ENCODE measurements around the gene BCL11A. TPM values are rescaled to one million over a fixed set of nuclear protein-coding genes. Genes with fewer than 3 reads are reported as not detected.

BCL11A gene
- total and polyA plus RNA-seq, 7 donors = 3.6 to 39.6 (median 16.3) TPM

DNA sequence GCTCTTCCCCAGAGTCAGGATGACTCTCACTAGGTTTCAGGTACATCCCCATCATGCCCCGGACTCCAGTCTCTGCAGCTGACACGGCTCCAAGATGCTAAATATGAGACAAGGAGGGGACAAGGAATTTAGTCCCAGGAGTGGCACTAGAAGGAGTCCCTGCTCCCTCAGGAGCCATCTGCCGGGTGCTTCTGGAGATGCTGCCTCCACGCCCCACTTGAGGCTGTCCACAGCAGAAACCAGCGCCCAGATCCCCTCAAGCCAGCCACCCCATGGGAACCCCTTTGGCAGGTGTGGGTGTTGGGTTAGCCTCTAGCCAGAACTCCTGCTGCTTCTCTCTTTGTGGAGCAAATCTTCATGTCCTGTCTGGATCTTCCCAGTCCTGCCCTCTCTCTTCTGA, 40.3 kb downstream of the BCL11A start:
- Histone ChIP-seq H3K36me3 (no peaks in the 10 kb centered on the region), H3K4me1 (peaks cover 0 to 72% (median 48%) of the 10 kb centered on the region in 4 donors), H3K27ac (no peak overlapping the region), H3K4me3 (no peak overlapping the region), H3K9me3 (no peaks in the 10 kb centered on the region), H3K27me3 (no peaks in the 10 kb centered on the region)
- TF ChIP-seq POLR2AphosphoS5 (IDR thresholded peaks at IDR 0.05) = no peak
- TF ChIP-seq, protein P1, sequence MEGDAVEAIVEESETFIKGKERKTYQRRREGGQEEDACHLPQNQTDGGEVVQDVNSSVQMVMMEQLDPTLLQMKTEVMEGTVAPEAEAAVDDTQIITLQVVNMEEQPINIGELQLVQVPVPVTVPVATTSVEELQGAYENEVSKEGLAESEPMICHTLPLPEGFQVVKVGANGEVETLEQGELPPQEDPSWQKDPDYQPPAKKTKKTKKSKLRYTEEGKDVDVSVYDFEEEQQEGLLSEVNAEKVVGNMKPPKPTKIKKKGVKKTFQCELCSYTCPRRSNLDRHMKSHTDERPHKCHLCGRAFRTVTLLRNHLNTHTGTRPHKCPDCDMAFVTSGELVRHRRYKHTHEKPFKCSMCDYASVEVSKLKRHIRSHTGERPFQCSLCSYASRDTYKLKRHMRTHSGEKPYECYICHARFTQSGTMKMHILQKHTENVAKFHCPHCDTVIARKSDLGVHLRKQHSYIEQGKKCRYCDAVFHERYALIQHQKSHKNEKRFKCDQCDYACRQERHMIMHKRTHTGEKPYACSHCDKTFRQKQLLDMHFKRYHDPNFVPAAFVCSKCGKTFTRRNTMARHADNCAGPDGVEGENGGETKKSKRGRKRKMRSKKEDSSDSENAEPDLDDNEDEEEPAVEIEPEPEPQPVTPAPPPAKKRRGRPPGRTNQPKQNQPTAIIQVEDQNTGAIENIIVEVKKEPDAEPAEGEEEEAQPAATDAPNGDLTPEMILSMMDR (IDR thresholded peaks at IDR 0.05) = no peak
- intact Hi-C loops (cut with DNase I) = no loop called here
- WGBS, 2 donors = 88 to 93% methylated on average over 5 of the region's 5 CpGs
- DNase-seq = no peak

DNA sequence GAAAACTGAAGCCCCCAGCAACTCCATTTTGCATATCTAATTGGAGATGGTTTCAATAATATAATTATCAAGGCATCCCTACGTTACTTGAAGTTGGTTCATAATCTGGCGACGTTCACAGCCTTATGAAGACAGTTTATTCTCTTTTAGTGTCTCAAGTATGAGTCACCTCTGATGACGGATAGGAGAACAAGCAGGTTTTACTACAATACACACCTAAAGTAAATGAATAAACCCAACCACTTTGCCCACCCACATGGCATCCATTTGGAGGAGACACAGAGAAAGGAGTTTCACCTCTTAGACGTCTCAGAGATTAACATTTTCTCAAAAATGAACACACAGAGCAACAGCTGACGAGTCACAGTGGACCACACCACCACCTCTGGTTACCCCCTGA, 40.8 kb downstream of the BCL11A start:
- Histone ChIP-seq H3K27me3 (no peaks in the 10 kb centered on the region), H3K4me3 (no peak overlapping the region), H3K9me3 (no peaks in the 10 kb centered on the region), H3K4me1 (peaks cover 0 to 78% (median 53%) of the 10 kb centered on the region in 4 donors), H3K36me3 (no peaks in the 10 kb centered on the region), H3K27ac (no peak overlapping the region)
- DNase-seq = no peak
- TF ChIP-seq EP300 (IDR thresholded peaks at IDR 0.05) = no peak
- TF ChIP-seq POLR2A (IDR thresholded peaks at IDR 0.05) = no peak
- TF ChIP-seq, protein P1 (IDR thresholded peaks at IDR 0.05) = no peak
- TF ChIP-seq POLR2AphosphoS5 (IDR thresholded peaks at IDR 0.05) = no peak
- WGBS, 2 donors = 27 to 67% methylated on average over 6 of the region's 6 CpGs
- intact Hi-C loops (cut with DNase I) = no loop called here

- H3K27me3 ChIP-seq = no peaks in the 10 kb centered on the region
- H3K4me1 ChIP-seq = peaks cover 0 to 80% (median 53%) of the 10 kb centered on the region in 4 donors
These were observed 41.3 kb downstream of the BCL11A start for GRCh38 chr2:60512062-60512622.

DNA sequence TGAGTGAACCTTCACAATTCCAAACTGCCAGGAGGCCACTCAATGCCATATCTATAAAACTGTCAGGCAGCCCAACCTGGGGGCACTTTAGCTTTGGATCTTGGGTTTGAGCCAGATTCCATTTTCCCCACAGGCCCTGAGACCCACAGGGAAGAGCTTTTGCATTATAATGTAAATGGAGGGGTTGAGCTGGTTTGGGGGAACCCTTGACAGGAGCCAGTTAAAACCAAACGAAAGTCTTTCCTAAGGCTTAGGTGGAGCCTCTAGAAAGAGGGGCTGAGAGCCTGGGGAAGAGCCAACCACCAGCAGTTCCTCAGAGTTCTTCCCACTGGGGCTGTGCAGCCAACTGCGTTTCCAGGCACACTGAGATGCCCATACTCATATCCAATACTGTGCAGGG, 42.7 kb downstream of the BCL11A start:
- TF ChIP-seq POLR2A (IDR thresholded peaks at IDR 0.05) (no peak), POLR2AphosphoS5 (IDR thresholded peaks at IDR 0.05) (no peak), EP300 (IDR thresholded peaks at IDR 0.05) (no peak)
- TF ChIP-seq, protein P1 (IDR thresholded peaks at IDR 0.05) = no peak
- intact Hi-C loops (cut with DNase I) = no loop called here
- Histone ChIP-seq H3K9me3 (no peaks in the 10 kb centered on the region), H3K27me3 (no peaks in the 10 kb centered on the region), H3K36me3 (no peaks in the 10 kb centered on the region), H3K27ac (no peak overlapping the region), H3K4me3 (no peak overlapping the region), H3K4me1 (peaks cover 0 to 78% (median 42%) of the 10 kb centered on the region in 4 donors)
- WGBS, 2 donors = 86 to 87% methylated on average over 2 of the region's 2 CpGs
- no peak for DNase-seq

More at GRCh38 chr2:60512062-60512622, 41.3 kb downstream of the BCL11A start:
- no peaks in the 10 kb centered on the region for H3K36me3 ChIP-seq
- intact Hi-C loops (cut with DNase I) = no loop called here
- TF ChIP-seq POLR2AphosphoS5 (IDR thresholded peaks at IDR 0.05) (no peak), POLR2A (IDR thresholded peaks at IDR 0.05) (no peak), EP300 (IDR thresholded peaks at IDR 0.05) (no peak)
- TF ChIP-seq, protein P1 (IDR thresholded peaks at IDR 0.05) = no peak
- H3K27ac ChIP-seq = no peak overlapping the region
- no peak overlapping the region for H3K4me3 ChIP-seq
- DNase-seq = no peak
- WGBS, 2 donors = 73 to 75% methylated on average over 4 of the region's 4 CpGs
- no peaks in the 10 kb centered on the region for H3K9me3 ChIP-seq

- H3K27ac ChIP-seq = peak overlapping the region in 2 of 4 donors; percentile 54 to 58
- no peak overlapping the region for H3K4me3 ChIP-seq
- H3K27me3 ChIP-seq = no peaks in the 10 kb centered on the region
- WGBS, 2 donors = 83 to 88% methylated on average over 8 of the region's 8 CpGs
- H3K36me3 ChIP-seq = no peaks in the 10 kb centered on the region
- intact Hi-C loops (cut with DNase I) = no loop called here
- no peak for DNase-seq
- TF ChIP-seq, protein P1 (IDR thresholded peaks at IDR 0.05) = no peak
- TF ChIP-seq EP300 (IDR thresholded peaks at IDR 0.05) (no peak), POLR2A (IDR thresholded peaks at IDR 0.05) (no peak), POLR2AphosphoS5 (IDR thresholded peaks at IDR 0.05) (no peak)
- peaks cover 0 to 82% (median 39%) of the 10 kb centered on the region in 4 donors for H3K4me1 ChIP-seq
- H3K9me3 ChIP-seq = no peaks in the 10 kb centered on the region
These were observed 44.4 kb downstream of the BCL11A start for GRCh38 chr2:60509066-60509465.
